ENCODE results near the gene DUSP18.
"Not testable (repeated sequence)": the region's sequence is repeated elsewhere in the genome, so short reads cannot be mapped to it uniquely, and the experiment has no call there.

DUSP18 gene

DNA sequence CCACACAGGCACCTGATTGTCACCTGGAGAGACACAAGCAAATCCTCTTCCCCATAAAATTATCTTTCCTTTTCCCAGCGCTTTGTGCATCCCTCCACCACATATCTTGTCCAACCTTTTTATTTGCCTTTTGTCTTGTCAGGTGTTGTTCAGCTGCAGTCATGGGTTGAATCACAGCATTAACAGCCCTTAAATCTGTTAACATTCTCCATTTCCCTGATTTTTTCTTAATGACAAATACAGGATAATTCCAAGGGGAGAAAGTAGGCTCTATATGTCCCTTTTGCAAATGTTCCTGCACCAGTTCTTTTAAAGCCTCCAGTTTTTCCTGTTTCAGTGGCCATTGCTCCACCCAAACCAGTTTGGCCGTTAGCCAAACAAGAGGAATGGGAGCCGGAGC, 8.9 kb upstream of the DUSP18 start:
- H3K27me3 ChIP-seq (ENCODE audit: control insufficient read depth, insufficient read depth, low read length); H3K9me3 ChIP-seq (ENCODE audit: control insufficient read depth, insufficient read depth, low read length): not testable (repeated sequence)

DNA sequence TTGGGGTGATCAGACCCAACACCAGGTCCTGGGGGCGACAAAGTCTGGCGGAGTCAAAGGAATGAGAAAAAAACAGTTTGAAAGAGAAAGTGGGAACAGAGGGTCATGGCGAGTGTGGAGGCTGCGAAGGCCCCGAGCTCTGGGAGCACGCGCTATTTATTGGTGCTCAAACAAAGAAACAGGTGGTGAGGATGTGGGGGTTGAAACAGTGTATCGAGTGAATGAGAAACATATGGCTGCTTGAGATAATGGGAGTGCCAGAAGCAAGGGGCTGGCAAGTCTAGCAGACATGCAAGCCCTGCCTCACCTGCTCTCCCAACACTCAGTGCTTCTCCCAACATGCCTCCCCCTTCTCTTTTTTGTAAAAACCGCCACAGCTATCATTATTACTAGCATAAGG, 7.8 kb upstream of the DUSP18 start:
- Histone ChIP-seq H3K9me3 (ENCODE audit: control insufficient read depth, insufficient read depth, low read length) (no peaks in the 10 kb centered on the region), H3K4me1 (ENCODE audit: control insufficient read depth, insufficient read depth, low read length) (0 out of 2 replicates have a peak, but pooled peaks cover 7% of the 10 kb centered on the region), H3K36me3 (ENCODE audit: control insufficient read depth, insufficient read depth, low read length) (no peaks in the 10 kb centered on the region), H3K27ac (ENCODE audit: low read depth, low read length) (no peak overlapping the region), H3K9ac (ENCODE audit: low read depth, low read length) (no peak overlapping the region), H3K4me3 (ENCODE audit: low read depth, low read length) (no peak overlapping the region), H3K27me3 (ENCODE audit: control insufficient read depth, insufficient read depth, low read length) (no peaks in the 10 kb centered on the region; the same call in 1 of the 2 replicates)

More for the DNA sequence above, 8.9 kb upstream of the DUSP18 start:
- not testable (repeated sequence) for H3K4me3 ChIP-seq (ENCODE audit: low read depth, low read length); H3K9ac ChIP-seq (ENCODE audit: low read depth, low read length); H3K27ac ChIP-seq (ENCODE audit: low read depth, low read length); H3K36me3 ChIP-seq (ENCODE audit: control insufficient read depth, insufficient read depth, low read length)
- 0 out of 2 replicates have a peak, but pooled peaks cover 12% of the 10 kb centered on the region for H3K4me1 ChIP-seq (ENCODE audit: control insufficient read depth, insufficient read depth, low read length)

DNA sequence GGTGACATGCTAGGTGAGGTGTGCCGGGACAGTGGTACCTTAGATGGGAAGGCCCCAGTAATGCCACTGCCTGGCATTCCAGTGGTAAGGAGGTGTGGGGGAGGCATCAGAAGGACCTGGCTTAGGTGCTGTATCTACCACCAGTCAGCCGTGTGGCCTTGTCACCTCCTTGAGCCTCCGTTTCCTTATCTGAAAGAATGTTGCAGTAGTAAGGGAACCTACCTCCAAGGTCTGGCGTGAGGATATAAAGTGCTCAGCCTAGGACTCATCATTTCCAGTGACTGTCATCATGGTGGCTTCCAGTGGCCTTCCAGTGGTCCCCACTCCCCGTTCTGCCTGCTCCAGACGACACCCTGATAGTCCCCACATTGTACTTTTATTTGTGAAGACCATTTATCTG, 6.8 kb upstream of the DUSP18 start:
- Histone ChIP-seq H3K36me3 (ENCODE audit: control insufficient read depth, insufficient read depth, low read length) (no peaks in the 10 kb centered on the region), H3K9ac (ENCODE audit: low read depth, low read length) (no peak overlapping the region), H3K4me1 (ENCODE audit: control insufficient read depth, insufficient read depth, low read length) (0 out of 2 replicates have a peak, but pooled peaks cover 6% of the 10 kb centered on the region), H3K27me3 (ENCODE audit: control insufficient read depth, insufficient read depth, low read length) (no peaks in the 10 kb centered on the region; the same call in 1 of the 2 replicates), H3K4me3 (ENCODE audit: low read depth, low read length) (no peak overlapping the region), H3K27ac (ENCODE audit: low read depth, low read length) (no peak overlapping the region), H3K9me3 (ENCODE audit: control insufficient read depth, insufficient read depth, low read length) (no peaks in the 10 kb centered on the region)

DNA sequence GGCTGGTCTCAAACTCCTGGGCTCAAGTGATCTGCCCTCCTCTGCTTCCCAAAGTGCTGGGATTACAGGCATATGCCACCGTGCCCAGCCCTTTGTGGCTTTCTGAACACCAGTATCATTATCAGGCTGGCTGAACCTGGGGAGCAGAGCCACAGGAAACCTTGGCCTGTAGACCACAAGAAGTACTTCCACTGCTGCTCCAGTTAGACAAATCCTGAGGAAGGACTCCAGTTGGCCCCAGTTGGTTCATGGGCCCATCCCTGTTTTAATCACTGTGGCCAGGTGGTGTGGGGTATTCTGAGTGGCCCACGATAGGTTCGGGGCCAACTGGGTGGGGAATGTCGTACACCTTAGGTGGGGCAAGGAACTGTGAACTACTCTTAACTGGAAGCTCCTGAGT, 5.5 kb upstream of the DUSP18 start:
- Histone ChIP-seq H3K4me3 (ENCODE audit: low read depth, low read length) (no peak overlapping the region), H3K36me3 (ENCODE audit: control insufficient read depth, insufficient read depth, low read length) (no peaks in the 10 kb centered on the region), H3K27me3 (ENCODE audit: control insufficient read depth, insufficient read depth, low read length) (peaks cover 13% of the 10 kb centered on the region), H3K9me3 (ENCODE audit: control insufficient read depth, insufficient read depth, low read length) (no peaks in the 10 kb centered on the region), H3K9ac (ENCODE audit: low read depth, low read length) (no peak overlapping the region), H3K4me1 (ENCODE audit: control insufficient read depth, insufficient read depth, low read length) (no peaks in the 10 kb centered on the region), H3K27ac (ENCODE audit: low read depth, low read length) (no peak overlapping the region)

DNA sequence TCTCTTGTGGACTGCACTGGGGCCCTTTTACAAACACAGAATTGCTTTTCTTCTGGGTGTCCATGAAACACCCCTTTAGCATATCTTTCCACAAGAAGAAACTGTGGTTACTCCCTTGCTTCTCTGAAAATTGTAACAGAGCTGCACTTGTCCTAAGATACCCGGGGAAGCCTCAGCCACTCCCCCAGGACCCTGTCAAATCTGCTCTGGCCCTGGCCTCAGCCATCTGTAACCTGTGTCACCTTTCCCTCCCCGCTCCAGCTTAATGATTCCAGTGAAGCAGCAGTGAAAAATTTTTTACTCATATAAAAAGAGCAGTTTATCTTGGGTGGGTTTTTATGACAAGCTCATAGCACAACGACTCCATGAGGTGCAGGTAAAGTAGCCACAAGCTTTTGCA, 3.4 kb upstream of the DUSP18 start:
- Histone ChIP-seq H3K27ac (ENCODE audit: low read depth, low read length) (no peak overlapping the region), H3K9me3 (ENCODE audit: control insufficient read depth, insufficient read depth, low read length) (no peaks in the 10 kb centered on the region), H3K9ac (ENCODE audit: low read depth, low read length) (no peak overlapping the region), H3K27me3 (ENCODE audit: control insufficient read depth, insufficient read depth, low read length) (peaks cover 13% of the 10 kb centered on the region), H3K4me3 (ENCODE audit: low read depth, low read length) (no peak overlapping the region), H3K4me1 (ENCODE audit: control insufficient read depth, insufficient read depth, low read length) (peaks cover 6% of the 10 kb centered on the region), H3K36me3 (ENCODE audit: control insufficient read depth, insufficient read depth, low read length) (no peaks in the 10 kb centered on the region)

DNA sequence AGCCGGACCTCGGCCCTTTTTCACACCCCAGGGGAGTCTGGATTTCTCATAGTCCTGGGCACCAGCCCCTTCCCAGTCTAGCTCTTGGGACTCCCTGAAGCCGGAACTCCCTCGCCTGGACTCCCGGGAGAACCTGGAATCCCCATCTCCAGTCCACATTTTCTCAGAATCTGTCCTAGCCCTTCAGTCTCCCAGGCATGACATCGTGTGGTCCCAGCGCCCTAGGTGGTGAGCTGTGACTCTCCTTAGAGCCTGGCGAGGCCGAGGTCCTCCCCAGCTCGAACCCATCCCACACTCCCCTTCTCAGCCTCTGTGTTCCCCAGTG, 673 bp upstream of the DUSP18 start:
- no peaks in the 10 kb centered on the region for H3K9me3 ChIP-seq (ENCODE audit: control insufficient read depth, insufficient read depth, low read length)
- peak overlapping the region; percentile 67 for H3K9ac ChIP-seq (ENCODE audit: low read depth, low read length)
- H3K36me3 ChIP-seq (ENCODE audit: control insufficient read depth, insufficient read depth, low read length): 0 out of 2 replicates have a peak, but pooled peaks cover 4% of the 10 kb centered on the region
- no peak overlapping the region for H3K27ac ChIP-seq (ENCODE audit: low read depth, low read length)
- H3K4me1 ChIP-seq (ENCODE audit: control insufficient read depth, insufficient read depth, low read length): peaks cover 6% of the 10 kb centered on the region
- H3K4me3 ChIP-seq (ENCODE audit: low read depth, low read length): peak overlapping the region; percentile 71
- peaks cover 13% of the 10 kb centered on the region for H3K27me3 ChIP-seq (ENCODE audit: control insufficient read depth, insufficient read depth, low read length)

DNA sequence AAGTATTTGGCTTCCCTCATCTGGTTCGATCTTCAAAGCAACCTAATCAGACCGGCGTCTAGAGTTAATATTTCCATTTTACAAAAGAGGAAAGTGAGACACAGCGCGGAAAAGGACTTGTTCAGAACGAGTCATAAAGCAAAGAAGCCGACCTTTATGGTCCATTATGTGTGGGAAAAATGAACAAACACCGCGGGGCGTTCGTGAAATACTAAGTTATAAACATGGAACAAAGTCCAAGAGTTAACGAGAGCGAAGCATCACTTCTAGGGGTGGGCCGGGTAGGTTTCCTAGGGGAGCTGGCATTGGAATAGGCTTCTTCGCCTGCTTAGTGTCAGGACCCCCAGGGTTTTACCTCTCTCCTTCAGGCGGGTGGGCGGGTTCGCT, 575 bp downstream of the DUSP18 start:
- peaks cover 6% of the 10 kb centered on the region for H3K4me1 ChIP-seq (ENCODE audit: control insufficient read depth, insufficient read depth, low read length)
- no peaks in the 10 kb centered on the region for H3K9me3 ChIP-seq (ENCODE audit: control insufficient read depth, insufficient read depth, low read length)
- peak overlapping the region; percentile 71 for H3K4me3 ChIP-seq (ENCODE audit: low read depth, low read length)
- peaks cover 13% of the 10 kb centered on the region for H3K27me3 ChIP-seq (ENCODE audit: control insufficient read depth, insufficient read depth, low read length)
- H3K9ac ChIP-seq (ENCODE audit: low read depth, low read length): no peak overlapping the region
- 0 out of 2 replicates have a peak, but pooled peaks cover 6% of the 10 kb centered on the region for H3K36me3 ChIP-seq (ENCODE audit: control insufficient read depth, insufficient read depth, low read length)
- peak overlapping the region; percentile 69 for H3K27ac ChIP-seq (ENCODE audit: low read depth, low read length)

DNA sequence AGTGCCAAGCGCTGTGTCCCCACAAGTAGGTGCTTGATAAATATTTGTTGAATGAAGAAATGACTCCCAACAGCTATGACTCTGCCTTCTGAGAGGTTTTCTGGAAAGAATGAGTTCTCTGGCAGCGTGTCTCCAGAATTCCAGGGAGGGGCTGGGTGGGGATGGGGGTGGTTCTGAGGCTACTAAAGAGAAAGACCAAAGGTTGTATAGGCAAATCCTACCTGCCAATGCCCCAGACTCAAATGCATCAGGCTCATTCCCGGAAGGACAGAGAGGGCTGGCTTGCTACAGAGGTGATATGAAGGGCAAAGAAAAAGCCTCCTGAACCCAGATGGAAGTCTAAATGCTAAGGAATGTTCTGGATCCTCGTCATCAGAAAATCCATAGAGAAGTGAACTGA, 1.9 kb downstream of the DUSP18 start:
- Histone ChIP-seq H3K4me3 (ENCODE audit: low read depth, low read length) (no peak overlapping the region), H3K36me3 (ENCODE audit: control insufficient read depth, insufficient read depth, low read length) (0 out of 2 replicates have a peak, but pooled peaks cover 7% of the 10 kb centered on the region), H3K27ac (ENCODE audit: low read depth, low read length) (no peak overlapping the region), H3K9me3 (ENCODE audit: control insufficient read depth, insufficient read depth, low read length) (no peaks in the 10 kb centered on the region), H3K4me1 (ENCODE audit: control insufficient read depth, insufficient read depth, low read length) (peaks cover 6% of the 10 kb centered on the region), H3K9ac (ENCODE audit: low read depth, low read length) (no peak overlapping the region), H3K27me3 (ENCODE audit: control insufficient read depth, insufficient read depth, low read length) (peaks cover 13% of the 10 kb centered on the region)

DNA sequence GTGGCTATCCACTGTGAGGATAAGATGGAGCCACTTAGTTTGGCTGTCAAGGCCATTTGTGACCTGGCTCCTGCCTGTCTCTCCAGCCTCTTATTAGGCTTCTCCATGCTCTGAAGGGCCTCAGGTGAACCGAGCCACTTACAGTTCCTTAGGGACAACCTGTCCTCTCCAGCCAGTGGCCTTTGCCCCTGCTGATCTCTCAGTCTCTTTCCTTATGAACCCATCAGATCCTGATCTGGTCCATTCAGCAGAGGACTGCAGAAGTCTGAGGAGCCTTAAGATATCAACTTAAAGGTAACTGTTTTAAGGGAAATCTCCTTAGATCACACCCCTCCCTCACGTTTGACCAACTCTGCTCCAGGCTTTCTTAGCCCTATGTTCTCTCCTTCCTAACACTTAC, 2.4 kb downstream of the DUSP18 start:
- Histone ChIP-seq H3K27ac (ENCODE audit: low read depth, low read length) (no peak overlapping the region), H3K4me3 (ENCODE audit: low read depth, low read length) (no peak overlapping the region), H3K4me1 (ENCODE audit: control insufficient read depth, insufficient read depth, low read length) (peaks cover 6% of the 10 kb centered on the region), H3K36me3 (ENCODE audit: control insufficient read depth, insufficient read depth, low read length) (0 out of 2 replicates have a peak, but pooled peaks cover 7% of the 10 kb centered on the region), H3K9me3 (ENCODE audit: control insufficient read depth, insufficient read depth, low read length) (no peaks in the 10 kb centered on the region), H3K9ac (ENCODE audit: low read depth, low read length) (no peak overlapping the region), H3K27me3 (ENCODE audit: control insufficient read depth, insufficient read depth, low read length) (peaks cover 13% of the 10 kb centered on the region)

DNA sequence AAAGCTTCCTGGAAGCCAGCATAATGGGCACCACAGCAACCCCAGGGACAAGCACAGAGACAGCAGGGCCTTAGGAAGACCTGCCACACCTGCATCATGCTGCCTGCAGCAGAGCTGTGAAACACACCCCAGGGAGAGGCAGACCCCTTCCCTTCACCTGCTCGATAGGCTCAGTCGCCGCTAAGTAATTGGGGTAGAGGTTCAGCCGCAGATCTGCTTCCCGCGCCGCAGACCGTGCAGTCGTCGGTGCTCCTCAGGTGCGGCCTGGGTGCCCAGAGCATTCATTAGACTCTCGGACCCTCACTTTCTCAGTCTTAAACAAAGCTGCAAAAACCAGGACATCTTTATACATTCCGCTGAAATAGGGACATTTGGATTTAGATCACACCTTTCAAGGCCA, 2.9 kb downstream of the DUSP18 start:
- Histone ChIP-seq H3K27ac (ENCODE audit: low read depth, low read length) (no peak overlapping the region), H3K9ac (ENCODE audit: low read depth, low read length) (no peak overlapping the region; the same call in 1 of the 2 replicates), H3K9me3 (ENCODE audit: control insufficient read depth, insufficient read depth, low read length) (no peaks in the 10 kb centered on the region), H3K4me3 (ENCODE audit: low read depth, low read length) (no peak overlapping the region), H3K36me3 (ENCODE audit: control insufficient read depth, insufficient read depth, low read length) (0 out of 2 replicates have a peak, but pooled peaks cover 7% of the 10 kb centered on the region), H3K4me1 (ENCODE audit: control insufficient read depth, insufficient read depth, low read length) (peaks cover 6% of the 10 kb centered on the region), H3K27me3 (ENCODE audit: control insufficient read depth, insufficient read depth, low read length) (peaks cover 13% of the 10 kb centered on the region)

DNA sequence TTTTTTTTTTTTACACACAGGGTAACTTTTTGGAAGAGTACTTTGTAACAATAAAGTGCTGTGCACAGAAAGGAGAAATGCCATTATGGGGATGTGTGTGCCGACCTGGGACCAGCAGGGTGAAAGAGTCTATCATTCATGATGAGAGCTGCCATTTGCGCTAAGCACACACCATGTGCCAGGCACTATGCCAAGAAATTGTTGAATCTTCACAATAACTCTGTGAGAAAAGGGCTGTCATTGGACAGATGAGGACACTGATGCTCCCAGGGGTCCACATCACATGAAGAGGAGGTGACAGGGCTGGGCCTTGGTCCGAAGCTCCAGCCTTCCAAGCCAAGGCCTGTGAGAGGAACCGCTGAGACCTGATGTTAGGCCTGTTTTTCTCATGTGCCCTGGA, 5.6 kb downstream of the DUSP18 start:
- Histone ChIP-seq H3K27ac (ENCODE audit: low read depth, low read length) (no peak overlapping the region), H3K4me1 (ENCODE audit: control insufficient read depth, insufficient read depth, low read length) (peaks cover 6% of the 10 kb centered on the region), H3K9ac (ENCODE audit: low read depth, low read length) (no peak overlapping the region), H3K4me3 (ENCODE audit: low read depth, low read length) (no peak overlapping the region), H3K36me3 (ENCODE audit: control insufficient read depth, insufficient read depth, low read length) (0 out of 2 replicates have a peak, but pooled peaks cover 7% of the 10 kb centered on the region), H3K27me3 (ENCODE audit: control insufficient read depth, insufficient read depth, low read length) (no peaks in the 10 kb centered on the region; the same call in 1 of the 2 replicates), H3K9me3 (ENCODE audit: control insufficient read depth, insufficient read depth, low read length) (no peaks in the 10 kb centered on the region)

DNA sequence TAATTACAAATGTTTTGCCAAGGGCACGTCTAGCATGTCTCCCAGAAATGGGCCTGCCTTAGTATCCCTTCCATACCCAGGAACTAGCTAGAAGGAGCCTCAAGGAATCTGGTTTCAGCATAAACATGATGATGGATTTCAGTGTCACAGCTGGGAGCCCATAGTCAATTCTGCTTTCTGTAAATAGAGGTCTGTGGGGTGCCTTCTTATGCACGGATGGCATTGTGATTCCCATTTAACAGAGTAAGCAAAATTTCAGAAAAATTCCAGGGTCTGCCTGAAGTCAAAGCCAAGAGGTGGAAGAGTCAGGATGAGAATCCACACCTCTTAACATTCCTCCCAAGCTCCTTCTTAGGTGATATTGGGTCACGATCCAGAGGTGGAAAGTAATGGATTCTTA, 12.1 kb downstream of the DUSP18 start:
- no peaks in the 10 kb centered on the region for H3K9me3 ChIP-seq (ENCODE audit: control insufficient read depth, insufficient read depth, low read length)
- H3K27me3 ChIP-seq (ENCODE audit: control insufficient read depth, insufficient read depth, low read length): no peaks in the 10 kb centered on the region
- H3K4me3 ChIP-seq (ENCODE audit: low read depth, low read length): no peak overlapping the region
- no peaks in the 10 kb centered on the region for H3K36me3 ChIP-seq (ENCODE audit: control insufficient read depth, insufficient read depth, low read length)
- H3K4me1 ChIP-seq (ENCODE audit: control insufficient read depth, insufficient read depth, low read length): peaks cover 9% of the 10 kb centered on the region
- H3K9ac ChIP-seq (ENCODE audit: low read depth, low read length): 0 out of 2 replicates have a peak overlapping the region, but pooled peaks have one; percentile 10
- H3K27ac ChIP-seq (ENCODE audit: low read depth, low read length): peak overlapping the region; percentile 74
